ENCODE measurements around the gene PRKAR2B.

DNA sequence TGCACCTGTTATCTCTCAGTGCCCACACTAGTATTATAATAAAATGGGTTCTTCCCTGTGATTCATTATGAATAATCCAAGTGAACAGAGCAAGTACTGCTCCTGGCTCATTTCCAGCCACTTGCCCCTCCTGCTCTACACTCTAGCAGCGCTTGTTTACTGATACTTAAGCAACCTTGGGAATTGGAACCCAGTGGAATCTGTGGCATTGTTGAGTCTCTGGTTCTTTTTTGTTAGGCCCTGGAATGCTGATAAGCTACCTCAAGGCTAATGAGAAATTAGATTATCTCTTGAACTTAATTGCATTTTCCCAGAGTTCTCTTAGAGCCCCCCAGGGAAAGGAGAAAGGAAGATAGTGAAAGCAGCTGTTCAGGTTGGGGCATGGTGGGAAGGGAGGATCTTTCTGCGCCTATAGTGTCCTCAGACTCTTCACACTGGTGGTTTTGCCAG, 34.0 kb downstream of the PRKAR2B start:
- TF ChIP-seq CTCF (IDR thresholded peaks at IDR 0.05) (no peak), POLR2A (IDR thresholded peaks at IDR 0.05) (no peak)

Data from heart left ventricle (tissue), 13 donors.